ENCODE data around the gene LRMDA. TPM values are rescaled to one million over a fixed set of nuclear protein-coding genes. Genes with fewer than 3 reads are reported as not detected.

Gene LRMDA
- total RNA-seq, 1 experiment from 2014 or later, result not detected

DNA sequence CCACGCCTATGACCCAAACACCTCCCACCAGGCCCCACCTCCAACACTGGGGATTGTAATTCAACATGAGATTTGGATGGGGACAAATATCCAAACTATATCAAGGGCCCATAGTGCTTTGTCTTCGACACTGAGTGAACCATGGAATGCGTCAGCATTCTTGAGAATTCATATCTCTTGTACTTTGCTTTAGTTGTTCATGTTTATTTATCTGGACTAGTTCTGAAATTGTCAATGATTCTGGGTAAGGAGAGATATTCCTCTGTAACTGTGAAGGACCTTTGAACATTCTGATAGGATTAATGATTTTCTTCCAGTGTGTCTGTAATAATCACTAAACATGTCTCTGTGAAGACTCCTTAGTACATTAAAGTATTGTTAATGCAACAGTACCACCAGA, 374.8 kb downstream of the LRMDA start:
- H3K27me3 ChIP-seq (ENCODE audit: low read length), result no peaks in the 10 kb centered on the region
- H3K79me2 ChIP-seq (ENCODE audit: low read length), result no peaks in the 10 kb centered on the region
- H3K4me3 ChIP-seq (ENCODE audit: low read length), result no peak overlapping the region
- no peaks in the 10 kb centered on the region for H3K36me3 ChIP-seq (ENCODE audit: insufficient read depth, low read length)
- no peak overlapping the region for H3K4me2 ChIP-seq (ENCODE audit: low read depth, low read length, poor library complexity, severe bottlenecking)
- no peaks in the 10 kb centered on the region for H4K20me1 ChIP-seq (ENCODE audit: insufficient read depth, low read depth, low read length)
- H3K4me1 ChIP-seq (ENCODE audit: low read length), result no peaks in the 10 kb centered on the region
- H2AFZ ChIP-seq (ENCODE audit: low read length), result no peak overlapping the region
- no peaks in the 10 kb centered on the region for H3K9me2 ChIP-seq (replicated peaks; ENCODE audit: insufficient read depth, low read length)
- H3K9me3 ChIP-seq (ENCODE audit: low read length), result no peaks in the 10 kb centered on the region
- H3K9ac ChIP-seq (ENCODE audit: low read length), result no peak overlapping the region
- no peak overlapping the region for H3K27ac ChIP-seq (ENCODE audit: low read length)
- DNase-seq, result no peak

DNA sequence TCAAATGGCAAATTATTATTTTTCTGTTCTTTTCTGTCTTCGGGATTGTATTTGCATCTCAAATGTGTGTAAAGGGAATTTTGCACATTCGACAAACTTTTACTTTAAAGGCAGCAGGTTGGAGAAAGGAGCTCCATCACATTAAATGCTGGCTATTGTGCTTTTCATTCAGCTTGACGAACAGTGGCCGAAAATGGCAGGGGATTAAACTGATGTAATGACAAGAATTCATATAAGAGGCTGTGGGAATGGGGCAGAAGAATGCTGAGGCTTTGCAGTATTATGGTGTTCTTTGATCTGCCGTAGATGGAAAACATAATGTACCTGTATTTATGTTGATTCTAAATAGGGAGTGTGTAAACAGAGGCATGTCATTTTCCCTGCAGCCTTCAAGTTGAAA, 376.0 kb downstream of the LRMDA start:
- Histone ChIP-seq H3K79me2 (ENCODE audit: low read length) (no peaks in the 10 kb centered on the region), H2AFZ (ENCODE audit: low read length) (no peak overlapping the region), H3K27me3 (ENCODE audit: low read length) (no peaks in the 10 kb centered on the region), H3K4me1 (ENCODE audit: low read length) (no peaks in the 10 kb centered on the region), H3K4me3 (ENCODE audit: low read length) (no peak overlapping the region), H3K27ac (ENCODE audit: low read length) (no peak overlapping the region), H3K9me2 (replicated peaks; ENCODE audit: insufficient read depth, low read length) (no peaks in the 10 kb centered on the region), H3K4me2 (ENCODE audit: low read depth, low read length, poor library complexity, severe bottlenecking) (no peak overlapping the region), H4K20me1 (ENCODE audit: insufficient read depth, low read depth, low read length) (no peaks in the 10 kb centered on the region), H3K9ac (ENCODE audit: low read length) (no peak overlapping the region), H3K36me3 (ENCODE audit: insufficient read depth, low read length) (no peaks in the 10 kb centered on the region), H3K9me3 (ENCODE audit: low read length) (no peaks in the 10 kb centered on the region)
- no peak for DNase-seq

DNA sequence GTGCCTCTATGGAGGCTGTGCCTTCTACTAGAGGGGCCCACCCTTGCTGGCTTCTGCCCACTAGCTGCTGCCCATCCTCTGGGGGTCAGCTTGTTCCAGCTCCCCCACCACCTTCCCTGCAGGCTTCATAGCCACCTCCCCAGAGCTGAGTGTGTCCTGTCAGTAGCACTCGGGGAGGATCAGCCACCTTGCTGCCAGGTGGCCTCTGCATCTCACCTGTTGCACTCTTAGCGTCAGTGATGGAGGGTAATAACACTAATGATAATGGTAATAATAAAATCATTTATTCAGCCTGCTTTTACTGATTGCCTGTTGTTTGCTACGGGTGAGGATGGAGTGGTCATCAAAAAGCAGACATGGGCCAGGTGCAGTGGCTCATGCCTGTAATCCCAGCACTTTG, 377.6 kb downstream of the LRMDA start:
- Histone ChIP-seq H3K36me3 (ENCODE audit: insufficient read depth, low read length) (no peaks in the 10 kb centered on the region), H3K79me2 (ENCODE audit: low read length) (no peaks in the 10 kb centered on the region), H4K20me1 (ENCODE audit: insufficient read depth, low read depth, low read length) (no peaks in the 10 kb centered on the region), H3K27ac (ENCODE audit: low read length) (no peak overlapping the region), H3K9ac (ENCODE audit: low read length) (no peak overlapping the region), H3K27me3 (ENCODE audit: low read length) (no peaks in the 10 kb centered on the region), H3K4me1 (ENCODE audit: low read length) (no peaks in the 10 kb centered on the region), H3K9me2 (replicated peaks; ENCODE audit: insufficient read depth, low read length) (no peaks in the 10 kb centered on the region), H3K4me2 (ENCODE audit: low read depth, low read length, poor library complexity, severe bottlenecking) (no peak overlapping the region), H3K4me3 (ENCODE audit: low read length) (no peak overlapping the region), H2AFZ (ENCODE audit: low read length) (no peak overlapping the region), H3K9me3 (ENCODE audit: low read length) (no peaks in the 10 kb centered on the region)
- DNase-seq, result no peak

DNA sequence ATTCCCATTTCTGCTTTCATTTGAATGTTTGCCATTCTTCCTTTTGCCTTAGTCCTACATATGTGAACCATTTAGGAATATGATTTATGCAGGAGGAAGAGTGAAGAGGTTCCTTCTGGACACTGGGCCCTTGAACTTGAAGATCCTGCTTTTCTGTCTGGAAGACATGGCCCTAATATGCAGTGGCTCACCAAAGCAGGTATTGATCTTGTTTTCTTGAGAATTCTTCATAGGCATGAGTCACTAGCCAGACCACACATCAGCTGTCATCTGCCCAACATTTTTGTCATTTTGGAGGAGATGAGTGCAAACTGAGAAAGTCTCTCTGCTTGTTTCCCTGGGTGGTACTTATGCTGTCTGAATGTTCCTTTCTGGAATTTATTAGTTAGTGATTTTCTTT, 382.6 kb downstream of the LRMDA start:
- Histone ChIP-seq H3K4me2 (ENCODE audit: low read depth, low read length, poor library complexity, severe bottlenecking) (no peak overlapping the region), H3K4me3 (ENCODE audit: low read length) (no peak overlapping the region), H3K9me3 (ENCODE audit: low read length) (no peaks in the 10 kb centered on the region), H2AFZ (ENCODE audit: low read length) (no peak overlapping the region), H3K79me2 (ENCODE audit: low read length) (no peaks in the 10 kb centered on the region), H3K9me2 (replicated peaks; ENCODE audit: insufficient read depth, low read length) (no peaks in the 10 kb centered on the region), H3K27me3 (ENCODE audit: low read length) (no peaks in the 10 kb centered on the region), H3K36me3 (ENCODE audit: insufficient read depth, low read length) (no peaks in the 10 kb centered on the region), H4K20me1 (ENCODE audit: insufficient read depth, low read depth, low read length) (no peaks in the 10 kb centered on the region), H3K27ac (ENCODE audit: low read length) (no peak overlapping the region), H3K4me1 (ENCODE audit: low read length) (no peaks in the 10 kb centered on the region), H3K9ac (ENCODE audit: low read length) (no peak overlapping the region)
- DNase-seq, result no peak

GRCh38 chr10:75815066-75815465, 383.6 kb downstream of the LRMDA start:
- no peak overlapping the region for H3K27ac ChIP-seq (ENCODE audit: low read length)
- no peak overlapping the region for H3K4me3 ChIP-seq (ENCODE audit: low read length)
- no peaks in the 10 kb centered on the region for H3K27me3 ChIP-seq (ENCODE audit: low read length)
- no peaks in the 10 kb centered on the region for H3K4me1 ChIP-seq (ENCODE audit: low read length)
- H2AFZ ChIP-seq (ENCODE audit: low read length), result no peak overlapping the region
- H3K9me3 ChIP-seq (ENCODE audit: low read length), result no peaks in the 10 kb centered on the region
- no peaks in the 10 kb centered on the region for H4K20me1 ChIP-seq (ENCODE audit: insufficient read depth, low read depth, low read length)
- no peak overlapping the region for H3K9ac ChIP-seq (ENCODE audit: low read length)
- H3K4me2 ChIP-seq (ENCODE audit: low read depth, low read length, poor library complexity, severe bottlenecking), result no peak overlapping the region
- H3K79me2 ChIP-seq (ENCODE audit: low read length), result no peaks in the 10 kb centered on the region
- H3K36me3 ChIP-seq (ENCODE audit: insufficient read depth, low read length), result no peaks in the 10 kb centered on the region
- no peak for DNase-seq
- no peaks in the 10 kb centered on the region for H3K9me2 ChIP-seq (replicated peaks; ENCODE audit: insufficient read depth, low read length)

- no peak overlapping the region for H3K4me2 ChIP-seq (ENCODE audit: low read depth, low read length, poor library complexity, severe bottlenecking)
- H3K9ac ChIP-seq (ENCODE audit: low read length), result no peak overlapping the region
- H3K9me2 ChIP-seq (replicated peaks; ENCODE audit: insufficient read depth, low read length), result no peaks in the 10 kb centered on the region
- H3K27ac ChIP-seq (ENCODE audit: low read length), result no peak overlapping the region
- H3K36me3 ChIP-seq (ENCODE audit: insufficient read depth, low read length), result no peaks in the 10 kb centered on the region
- H4K20me1 ChIP-seq (ENCODE audit: insufficient read depth, low read depth, low read length), result no peaks in the 10 kb centered on the region
- H2AFZ ChIP-seq (ENCODE audit: low read length), result no peak overlapping the region
- no peak for DNase-seq
- H3K9me3 ChIP-seq (ENCODE audit: low read length), result no peaks in the 10 kb centered on the region
- H3K4me1 ChIP-seq (ENCODE audit: low read length), result no peaks in the 10 kb centered on the region
- H3K79me2 ChIP-seq (ENCODE audit: low read length), result no peaks in the 10 kb centered on the region
- H3K4me3 ChIP-seq (ENCODE audit: low read length), result no peak overlapping the region
- H3K27me3 ChIP-seq (ENCODE audit: low read length), result no peaks in the 10 kb centered on the region
Measured at GRCh38 chr10:75817198-75817597, 385.8 kb downstream of the LRMDA start.

- H3K9me2 ChIP-seq (replicated peaks; ENCODE audit: insufficient read depth, low read length), result no peaks in the 10 kb centered on the region
- no peaks in the 10 kb centered on the region for H3K4me1 ChIP-seq (ENCODE audit: low read length)
- DNase-seq, result no peak
- no peak overlapping the region for H3K4me2 ChIP-seq (ENCODE audit: low read depth, low read length, poor library complexity, severe bottlenecking)
- H3K9ac ChIP-seq (ENCODE audit: low read length), result no peak overlapping the region
- H3K4me3 ChIP-seq (ENCODE audit: low read length), result no peak overlapping the region
- no peak overlapping the region for H2AFZ ChIP-seq (ENCODE audit: low read length)
- H4K20me1 ChIP-seq (ENCODE audit: insufficient read depth, low read depth, low read length), result no peaks in the 10 kb centered on the region
- H3K9me3 ChIP-seq (ENCODE audit: low read length), result no peaks in the 10 kb centered on the region
- H3K27ac ChIP-seq (ENCODE audit: low read length), result no peak overlapping the region
- H3K79me2 ChIP-seq (ENCODE audit: low read length), result no peaks in the 10 kb centered on the region
- no peaks in the 10 kb centered on the region for H3K36me3 ChIP-seq (ENCODE audit: insufficient read depth, low read length)
- H3K27me3 ChIP-seq (ENCODE audit: low read length), result no peaks in the 10 kb centered on the region
Measured at GRCh38 chr10:75818552-75818951, 387.1 kb downstream of the LRMDA start.

- Histone ChIP-seq H3K79me2 (ENCODE audit: low read length) (no peaks in the 10 kb centered on the region), H3K9ac (ENCODE audit: low read length) (no peak overlapping the region), H3K9me3 (ENCODE audit: low read length) (no peaks in the 10 kb centered on the region), H3K36me3 (ENCODE audit: insufficient read depth, low read length) (no peaks in the 10 kb centered on the region), H3K27ac (ENCODE audit: low read length) (no peak overlapping the region), H3K4me1 (ENCODE audit: low read length) (no peaks in the 10 kb centered on the region), H3K4me3 (ENCODE audit: low read length) (no peak overlapping the region), H3K27me3 (ENCODE audit: low read length) (no peaks in the 10 kb centered on the region), H4K20me1 (ENCODE audit: insufficient read depth, low read depth, low read length) (no peaks in the 10 kb centered on the region), H3K4me2 (ENCODE audit: low read depth, low read length, poor library complexity, severe bottlenecking) (no peak overlapping the region), H2AFZ (ENCODE audit: low read length) (no peak overlapping the region), H3K9me2 (replicated peaks; ENCODE audit: insufficient read depth, low read length) (no peaks in the 10 kb centered on the region)
- no peak for DNase-seq
Measured at GRCh38 chr10:75825235-75825634, 393.8 kb downstream of the LRMDA start.

- Histone ChIP-seq H3K27ac (ENCODE audit: low read length) (no peak overlapping the region), H3K4me3 (ENCODE audit: low read length) (no peak overlapping the region), H3K9ac (ENCODE audit: low read length) (no peak overlapping the region), H3K9me2 (replicated peaks; ENCODE audit: insufficient read depth, low read length) (no peaks in the 10 kb centered on the region), H3K36me3 (ENCODE audit: insufficient read depth, low read length) (no peaks in the 10 kb centered on the region), H3K4me2 (ENCODE audit: low read depth, low read length, poor library complexity, severe bottlenecking) (no peak overlapping the region), H3K27me3 (ENCODE audit: low read length) (no peaks in the 10 kb centered on the region), H3K79me2 (ENCODE audit: low read length) (no peaks in the 10 kb centered on the region), H2AFZ (ENCODE audit: low read length) (no peak overlapping the region), H3K9me3 (ENCODE audit: low read length) (no peaks in the 10 kb centered on the region), H4K20me1 (ENCODE audit: insufficient read depth, low read depth, low read length) (no peaks in the 10 kb centered on the region), H3K4me1 (ENCODE audit: low read length) (no peaks in the 10 kb centered on the region)
- DNase-seq, result no peak
Measured at GRCh38 chr10:75825661-75826060, 394.2 kb downstream of the LRMDA start.
